ENCODE measurements around the gene IL32. TPM values are rescaled to one million over a fixed set of nuclear protein-coding genes. Genes with fewer than 3 reads are reported as not detected.

Gene IL32
- total and polyA plus RNA-seq, 9 of the 15 experiments (the other 6 are each of a cell fraction or from before 2014, with no cell fraction given): 0.21 to 2.2 (median 0.37) TPM; not detected in 3

DNA sequence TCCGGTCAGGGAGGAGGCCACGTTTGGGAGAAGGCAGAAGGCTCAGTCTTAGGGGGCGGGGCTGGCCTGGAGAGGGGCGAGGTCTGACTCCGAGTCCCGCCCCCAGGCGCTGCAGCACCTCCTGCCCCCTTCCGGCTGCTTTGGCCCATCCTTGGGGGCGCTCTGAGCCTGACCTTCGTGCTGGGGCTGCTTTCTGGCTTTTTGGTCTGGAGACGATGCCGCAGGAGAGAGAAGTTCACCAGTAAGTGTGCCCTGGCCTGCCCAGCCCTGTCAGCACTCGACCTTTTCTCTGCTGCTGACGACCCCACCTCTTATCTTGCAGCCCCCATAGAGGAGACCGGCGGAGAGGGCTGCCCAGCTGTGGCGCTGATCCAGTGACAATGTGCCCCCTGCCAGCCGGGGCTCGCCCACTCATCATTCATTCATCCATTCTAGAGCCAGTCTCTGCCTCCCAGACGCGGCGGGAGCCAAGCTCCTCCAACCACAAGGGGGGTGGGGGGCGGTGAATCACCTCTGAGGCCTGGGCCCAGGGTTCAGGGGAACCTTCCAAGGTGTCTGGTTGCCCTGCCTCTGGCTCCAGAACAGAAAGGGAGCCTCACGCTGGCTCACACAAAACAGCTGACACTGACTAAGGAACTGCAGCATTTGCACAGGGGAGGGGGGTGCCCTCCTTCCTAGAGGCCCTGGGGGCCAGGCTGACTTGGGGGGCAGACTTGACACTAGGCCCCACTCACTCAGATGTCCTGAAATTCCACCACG lies 43.8 kb upstream of the IL32 start (continued):
- TF ChIP-seq RAD21 (CRISPR knock-in tag; conservative IDR thresholded peaks at IDR 0.05 in 1 of 2, IDR thresholded peaks at IDR 0.05 in 1 of 2) (peak; percentile 36 to 37; a peak in 3 of 4 replicates), RBM22 (IDR thresholded peaks at IDR 0.05; ENCODE audit: low read depth, low read length, poor library complexity, severe bottlenecking) (peak; percentile 14), ZNF316 (IDR thresholded peaks at IDR 0.05) (no peak), PHB2 (IDR thresholded peaks at IDR 0.05; ENCODE audit: low read depth) (no peak), FUS (optimal IDR thresholded peaks at IDR 0.05; ENCODE audit: low read depth, low read length) (no peak), CREB1 (IDR thresholded peaks at IDR 0.05) (no peak), CREB1 (CRISPR knock-in tag; IDR thresholded peaks at IDR 0.05) (0 out of 2 replicates have a peak, but pooled peaks have one; percentile 14), ZNF76 (CRISPR knock-in tag; IDR thresholded peaks at IDR 0.05; ENCODE audit: borderline replicate concordance) (no peak)
- TF ChIP-seq, protein P1, sequence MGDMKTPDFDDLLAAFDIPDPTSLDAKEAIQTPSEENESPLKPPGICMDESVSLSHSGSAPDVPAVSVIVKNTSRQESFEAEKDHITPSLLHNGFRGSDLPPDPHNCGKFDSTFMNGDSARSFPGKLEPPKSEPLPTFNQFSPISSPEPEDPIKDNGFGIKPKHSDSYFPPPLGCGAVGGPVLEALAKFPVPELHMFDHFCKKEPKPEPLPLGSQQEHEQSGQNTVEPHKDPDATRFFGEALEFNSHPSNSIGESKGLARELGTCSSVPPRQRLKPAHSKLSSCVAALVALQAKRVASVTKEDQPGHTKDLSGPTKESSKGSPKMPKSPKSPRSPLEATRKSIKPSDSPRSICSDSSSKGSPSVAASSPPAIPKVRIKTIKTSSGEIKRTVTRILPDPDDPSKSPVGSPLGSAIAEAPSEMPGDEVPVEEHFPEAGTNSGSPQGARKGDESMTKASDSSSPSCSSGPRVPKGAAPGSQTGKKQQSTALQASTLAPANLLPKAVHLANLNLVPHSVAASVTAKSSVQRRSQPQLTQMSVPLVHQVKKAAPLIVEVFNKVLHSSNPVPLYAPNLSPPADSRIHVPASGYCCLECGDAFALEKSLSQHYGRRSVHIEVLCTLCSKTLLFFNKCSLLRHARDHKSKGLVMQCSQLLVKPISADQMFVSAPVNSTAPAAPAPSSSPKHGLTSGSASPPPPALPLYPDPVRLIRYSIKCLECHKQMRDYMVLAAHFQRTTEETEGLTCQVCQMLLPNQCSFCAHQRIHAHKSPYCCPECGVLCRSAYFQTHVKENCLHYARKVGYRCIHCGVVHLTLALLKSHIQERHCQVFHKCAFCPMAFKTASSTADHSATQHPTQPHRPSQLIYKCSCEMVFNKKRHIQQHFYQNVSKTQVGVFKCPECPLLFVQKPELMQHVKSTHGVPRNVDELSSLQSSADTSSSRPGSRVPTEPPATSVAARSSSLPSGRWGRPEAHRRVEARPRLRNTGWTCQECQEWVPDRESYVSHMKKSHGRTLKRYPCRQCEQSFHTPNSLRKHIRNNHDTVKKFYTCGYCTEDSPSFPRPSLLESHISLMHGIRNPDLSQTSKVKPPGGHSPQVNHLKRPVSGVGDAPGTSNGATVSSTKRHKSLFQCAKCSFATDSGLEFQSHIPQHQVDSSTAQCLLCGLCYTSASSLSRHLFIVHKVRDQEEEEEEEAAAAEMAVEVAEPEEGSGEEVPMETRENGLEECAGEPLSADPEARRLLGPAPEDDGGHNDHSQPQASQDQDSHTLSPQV (IDR thresholded peaks at IDR 0.05): 0 out of 2 replicates have a peak, but pooled peaks have one; percentile 27
- TF ChIP-seq, protein P2, sequence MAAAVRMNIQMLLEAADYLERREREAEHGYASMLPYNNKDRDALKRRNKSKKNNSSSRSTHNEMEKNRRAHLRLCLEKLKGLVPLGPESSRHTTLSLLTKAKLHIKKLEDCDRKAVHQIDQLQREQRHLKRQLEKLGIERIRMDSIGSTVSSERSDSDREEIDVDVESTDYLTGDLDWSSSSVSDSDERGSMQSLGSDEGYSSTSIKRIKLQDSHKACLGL (CRISPR knock-in tag; IDR thresholded peaks at IDR 0.05; ENCODE audit: borderline replicate concordance, poor library complexity, severe bottlenecking): no peak
- TF ChIP-seq, protein P3, sequence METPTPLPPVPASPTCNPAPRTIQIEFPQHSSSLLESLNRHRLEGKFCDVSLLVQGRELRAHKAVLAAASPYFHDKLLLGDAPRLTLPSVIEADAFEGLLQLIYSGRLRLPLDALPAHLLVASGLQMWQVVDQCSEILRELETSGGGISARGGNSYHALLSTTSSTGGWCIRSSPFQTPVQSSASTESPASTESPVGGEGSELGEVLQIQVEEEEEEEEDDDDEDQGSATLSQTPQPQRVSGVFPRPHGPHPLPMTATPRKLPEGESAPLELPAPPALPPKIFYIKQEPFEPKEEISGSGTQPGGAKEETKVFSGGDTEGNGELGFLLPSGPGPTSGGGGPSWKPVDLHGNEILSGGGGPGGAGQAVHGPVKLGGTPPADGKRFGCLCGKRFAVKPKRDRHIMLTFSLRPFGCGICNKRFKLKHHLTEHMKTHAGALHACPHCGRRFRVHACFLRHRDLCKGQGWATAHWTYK (CRISPR knock-in tag; IDR thresholded peaks at IDR 0.05): no peak
- TF ChIP-seq, protein P4, sequence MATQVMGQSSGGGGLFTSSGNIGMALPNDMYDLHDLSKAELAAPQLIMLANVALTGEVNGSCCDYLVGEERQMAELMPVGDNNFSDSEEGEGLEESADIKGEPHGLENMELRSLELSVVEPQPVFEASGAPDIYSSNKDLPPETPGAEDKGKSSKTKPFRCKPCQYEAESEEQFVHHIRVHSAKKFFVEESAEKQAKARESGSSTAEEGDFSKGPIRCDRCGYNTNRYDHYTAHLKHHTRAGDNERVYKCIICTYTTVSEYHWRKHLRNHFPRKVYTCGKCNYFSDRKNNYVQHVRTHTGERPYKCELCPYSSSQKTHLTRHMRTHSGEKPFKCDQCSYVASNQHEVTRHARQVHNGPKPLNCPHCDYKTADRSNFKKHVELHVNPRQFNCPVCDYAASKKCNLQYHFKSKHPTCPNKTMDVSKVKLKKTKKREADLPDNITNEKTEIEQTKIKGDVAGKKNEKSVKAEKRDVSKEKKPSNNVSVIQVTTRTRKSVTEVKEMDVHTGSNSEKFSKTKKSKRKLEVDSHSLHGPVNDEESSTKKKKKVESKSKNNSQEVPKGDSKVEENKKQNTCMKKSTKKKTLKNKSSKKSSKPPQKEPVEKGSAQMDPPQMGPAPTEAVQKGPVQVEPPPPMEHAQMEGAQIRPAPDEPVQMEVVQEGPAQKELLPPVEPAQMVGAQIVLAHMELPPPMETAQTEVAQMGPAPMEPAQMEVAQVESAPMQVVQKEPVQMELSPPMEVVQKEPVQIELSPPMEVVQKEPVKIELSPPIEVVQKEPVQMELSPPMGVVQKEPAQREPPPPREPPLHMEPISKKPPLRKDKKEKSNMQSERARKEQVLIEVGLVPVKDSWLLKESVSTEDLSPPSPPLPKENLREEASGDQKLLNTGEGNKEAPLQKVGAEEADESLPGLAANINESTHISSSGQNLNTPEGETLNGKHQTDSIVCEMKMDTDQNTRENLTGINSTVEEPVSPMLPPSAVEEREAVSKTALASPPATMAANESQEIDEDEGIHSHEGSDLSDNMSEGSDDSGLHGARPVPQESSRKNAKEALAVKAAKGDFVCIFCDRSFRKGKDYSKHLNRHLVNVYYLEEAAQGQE (IDR thresholded peaks at IDR 0.05; ENCODE audit: borderline replicate concordance): no peak; the same call in 1 of the 2 replicates
- TF ChIP-seq, protein P4 (CRISPR knock-in tag; IDR thresholded peaks at IDR 0.05; ENCODE audit: low read depth): no peak
